ENCODE results near the gene IPO4.
"Not testable (repeated sequence)": the region's sequence is repeated elsewhere in the genome, so short reads cannot be mapped to it uniquely, and the experiment has no call there.

DNA sequence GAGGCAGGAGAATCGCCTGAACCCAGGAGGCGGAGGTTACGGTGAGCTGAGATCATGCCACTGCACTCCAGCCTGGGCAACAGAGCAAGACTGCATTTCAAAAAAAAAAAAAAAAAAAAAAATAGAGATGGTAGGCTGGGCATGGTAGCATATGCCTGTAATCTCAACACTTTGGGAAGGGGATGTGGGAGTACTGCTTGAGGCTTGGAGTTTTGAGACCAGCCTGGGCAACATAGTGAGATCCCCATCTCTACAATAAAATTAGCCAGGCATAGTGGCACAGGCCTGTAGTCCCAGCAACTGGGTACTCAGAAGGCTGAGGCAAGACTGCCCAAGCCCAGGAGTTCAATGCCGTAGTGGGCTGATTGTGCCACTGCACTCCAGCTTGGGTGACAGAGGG lies 34.4 kb upstream of the IPO4 start:
- TF ChIP-seq, protein P1, sequence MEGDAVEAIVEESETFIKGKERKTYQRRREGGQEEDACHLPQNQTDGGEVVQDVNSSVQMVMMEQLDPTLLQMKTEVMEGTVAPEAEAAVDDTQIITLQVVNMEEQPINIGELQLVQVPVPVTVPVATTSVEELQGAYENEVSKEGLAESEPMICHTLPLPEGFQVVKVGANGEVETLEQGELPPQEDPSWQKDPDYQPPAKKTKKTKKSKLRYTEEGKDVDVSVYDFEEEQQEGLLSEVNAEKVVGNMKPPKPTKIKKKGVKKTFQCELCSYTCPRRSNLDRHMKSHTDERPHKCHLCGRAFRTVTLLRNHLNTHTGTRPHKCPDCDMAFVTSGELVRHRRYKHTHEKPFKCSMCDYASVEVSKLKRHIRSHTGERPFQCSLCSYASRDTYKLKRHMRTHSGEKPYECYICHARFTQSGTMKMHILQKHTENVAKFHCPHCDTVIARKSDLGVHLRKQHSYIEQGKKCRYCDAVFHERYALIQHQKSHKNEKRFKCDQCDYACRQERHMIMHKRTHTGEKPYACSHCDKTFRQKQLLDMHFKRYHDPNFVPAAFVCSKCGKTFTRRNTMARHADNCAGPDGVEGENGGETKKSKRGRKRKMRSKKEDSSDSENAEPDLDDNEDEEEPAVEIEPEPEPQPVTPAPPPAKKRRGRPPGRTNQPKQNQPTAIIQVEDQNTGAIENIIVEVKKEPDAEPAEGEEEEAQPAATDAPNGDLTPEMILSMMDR (IDR thresholded peaks at IDR 0.05), result not testable (repeated sequence)
- TF ChIP-seq POLR2A (IDR thresholded peaks at IDR 0.05), result not testable (repeated sequence)

All from ovary (tissue), 3 donors.